ENCODE data around the gene ITGB3.

- TF ChIP-seq POLR2A (IDR thresholded peaks at IDR 0.05; ENCODE audit: low read length) = no peak
- no peak for TF ChIP-seq GATA1 (IDR thresholded peaks at IDR 0.05; ENCODE audit: low read depth, low read length)
Measured at GRCh38 chr17:47242648-47243047, 11.0 kb upstream of the ITGB3 start.
